CD14-positive monocyte (primary cell): Measurements from ENCODE around the gene CAPNS2. TPM values are rescaled to one million over a fixed set of nuclear protein-coding genes. Genes with fewer than 3 reads are reported as not detected.
A peak's percentile ranks its signal among the peaks of the same experiment; 100 is the strongest.

Experiments used
- DNase-seq, 3 donors: peaks; one replicate each; pipeline ENCODE4 v3.0.0-alpha.2; 2011 to 2022
- H2AFZ ChIP-seq: 2 replicates; pipeline ENCODE4 v1.6.0; 2012; ENCODE audit warnings: mild to moderate bottlenecking, low read depth, low read length, inconsistent platforms; ENCODE audit not compliant: insufficient read depth, poor library complexity, severe bottlenecking
- H3K27ac ChIP-seq, 2 donors: 1 replicate in 1 of 2; 2 replicates in 1 of 2; pipeline ENCODE4 v1.5.1; 2012 to 2013; ENCODE audit warnings: low read length in 2 of 2, control low read depth in 1 of 2, inconsistent platforms in 1 of 2, low read depth in 1 of 2, mild to moderate bottlenecking in 1 of 2
- H3K27me3 ChIP-seq, 2 donors: one replicate each; pipeline versions ENCODE4 v1.6.0 to v1.6.1; 2011 to 2013; ENCODE audit warnings: low read length in 2 of 2; ENCODE audit not compliant: control insufficient read depth in 2 of 2, insufficient read depth in 2 of 2
- H3K36me3 ChIP-seq, 2 donors: replicated peaks in 1 of 2; 1 replicate in 1 of 2; 2 replicates in 1 of 2; pipeline versions ENCODE4 v1.5.1 to v1.6.1; 2012 to 2013; ENCODE audit warnings: low read length in 2 of 2, control low read depth in 1 of 2, inconsistent platforms in 1 of 2, mild to moderate bottlenecking in 1 of 2; ENCODE audit not compliant: insufficient read depth in 2 of 2, control insufficient read depth in 1 of 2
- H3K4me1 ChIP-seq, 2 donors: 1 replicate in 1 of 2; 2 replicates in 1 of 2; pipeline versions ENCODE4 v1.5.1 to v1.6.1; 2012 to 2013; ENCODE audit warnings: low read length in 2 of 2, control low read depth in 1 of 2, inconsistent platforms in 1 of 2, mild to moderate bottlenecking in 1 of 2, moderate library complexity in 1 of 2; ENCODE audit not compliant: insufficient read depth in 2 of 2, control insufficient read depth in 1 of 2
- H3K4me2 ChIP-seq: replicated peaks from 2 replicates; pipeline ENCODE3; 2012; ENCODE audit warnings: low read length, moderate library complexity, mild to moderate bottlenecking; ENCODE audit not compliant: poor library complexity, severe bottlenecking; ENCODE audit errors: extremely low read depth
- H3K4me3 ChIP-seq, 3 experiments: fragments of 200-600 bp in 1 of 3; sonication (generic) in 1 of 3; replicated peaks in 1 of 3; 1 replicate in 2 of 3; 2 replicates in 1 of 3; pipeline ENCODE4 v1.5.1; 2011 to 2013; ENCODE audit warnings: low read length in 3 of 3, mild to moderate bottlenecking in 3 of 3, control low read depth in 2 of 3, low read depth in 2 of 3, inconsistent platforms in 1 of 3, moderate library complexity in 1 of 3
- H3K79me2 ChIP-seq: 2 replicates; pipeline ENCODE4 v1.6.0; 2012; ENCODE audit warnings: mild to moderate bottlenecking, control low read depth, inconsistent platforms, low read length, moderate library complexity; ENCODE audit not compliant: insufficient read depth
- H3K9ac ChIP-seq: 2 replicates; pipeline ENCODE4 v1.6.0; 2017; ENCODE audit warnings: low read length, mild to moderate bottlenecking; ENCODE audit not compliant: insufficient read depth, poor library complexity, severe bottlenecking
- H3K9me3 ChIP-seq, 2 donors: replicated peaks in 1 of 2; 1 replicate in 1 of 2; 2 replicates in 1 of 2; pipeline versions ENCODE4 v1.5.1 to v1.6.1; 2012 to 2013; ENCODE audit warnings: low read length in 2 of 2, control low read depth in 1 of 2; ENCODE audit not compliant: control insufficient read depth in 1 of 2, insufficient read depth in 1 of 2
- H4K20me1 ChIP-seq: 2 replicates; pipeline ENCODE4 v1.6.0; 2012; ENCODE audit warnings: mild to moderate bottlenecking, low read length, control low read depth, moderate library complexity; ENCODE audit not compliant: insufficient read depth
- H3K27ac Mint-ChIP-seq, 7 donors: one replicate each; pipeline ENCODE4 v1.8.0; 2020; ENCODE audit warnings: mild to moderate bottlenecking in 7 of 7, mixed read lengths in 7 of 7, moderate library complexity in 6 of 7, inconsistent platforms in 2 of 7
- H3K27me3 Mint-ChIP-seq, 3 donors: one replicate each; pipeline ENCODE4 v1.8.0; 2021 to 2022; ENCODE audit warnings: low read depth in 3 of 3, mild to moderate bottlenecking in 3 of 3, mixed read lengths in 3 of 3, moderate library complexity in 3 of 3, inconsistent platforms in 1 of 3
- H3K36me3 Mint-ChIP-seq, 2 donors: one replicate each; pipeline ENCODE4 v1.8.0; 2020; ENCODE audit warnings: mixed read lengths in 2 of 2, inconsistent platforms in 1 of 2, mild to moderate bottlenecking in 1 of 2
- H3K4me1 Mint-ChIP-seq: one replicate; pipeline ENCODE4 v1.8.0; 2020; ENCODE audit warnings: mild to moderate bottlenecking, mixed read lengths
- H3K4me3 Mint-ChIP-seq, 2 donors: one replicate each; pipeline ENCODE4 v1.8.0; 2020; ENCODE audit warnings: mild to moderate bottlenecking in 2 of 2, mixed read lengths in 2 of 2, moderate library complexity in 1 of 2
- H3K9me3 Mint-ChIP-seq, 7 donors: one replicate each; pipeline ENCODE4 v1.8.0; 2020 to 2022; ENCODE audit warnings: mixed read lengths in 7 of 7, mild to moderate bottlenecking in 6 of 7, moderate library complexity in 6 of 7, inconsistent platforms in 2 of 7
- WGBS: methylation state at CpG from one replicate; pipeline ENCODE4 v1.1.5; 2013; ENCODE audit warnings: missing lambda C conversion rate; ENCODE audit not compliant: insufficient coverage; 5-methylcytosine and 5-hydroxymethylcytosine counted together
- intact Hi-C, 2 donors: fragments of 100-400 bp; cut with micrococcal nuclease; formaldehyde crosslinking; loops; one replicate each; pipeline versions ENCODE4 v1.15.0 to v1.15.1; 2023
- polyA plus RNA-seq, 3 donors: library from polyadenylated mRNA; depleted of rRNA in 1 of 3; unstranded in 2 of 3; stranded (reverse) in 1 of 3; fragments of 300-500 nt in 2 of 3; fragments of >200 nt in 1 of 3; fragmentation: Illumina TruSeq in 2 of 3; gene quantifications; 1 replicate in 2 of 3; 2 replicates in 1 of 3; pipeline ENCODE4 v1.2.3, GENCODE V29; 2012 to 2021
- TF ChIP-seq, protein P1 (sequence below): fragments of 200-600 bp; IDR thresholded peaks from one replicate; pipeline ENCODE4 v1.8.0; 2022; ENCODE audit warnings: antibody characterized with exemption, mild to moderate bottlenecking

The CAPNS2 gene
- polyA plus RNA-seq, 3 donors, result 0.17 to 0.35 TPM; not detected in 1

GRCh38 chr16:55563797-55564196, 2.7 kb upstream of the CAPNS2 start:
- H3K9me3 Mint-ChIP-seq, result no peaks in the 10 kb centered on the region
- H3K27ac Mint-ChIP-seq, result no peak overlapping the region
- peaks cover 31 to 32% of the 10 kb centered on the region in 2 donors for H3K36me3 Mint-ChIP-seq
- intact Hi-C loops, result no loop called here
- H3K27me3 Mint-ChIP-seq, result no peaks in the 10 kb centered on the region
- TF ChIP-seq, protein P1, sequence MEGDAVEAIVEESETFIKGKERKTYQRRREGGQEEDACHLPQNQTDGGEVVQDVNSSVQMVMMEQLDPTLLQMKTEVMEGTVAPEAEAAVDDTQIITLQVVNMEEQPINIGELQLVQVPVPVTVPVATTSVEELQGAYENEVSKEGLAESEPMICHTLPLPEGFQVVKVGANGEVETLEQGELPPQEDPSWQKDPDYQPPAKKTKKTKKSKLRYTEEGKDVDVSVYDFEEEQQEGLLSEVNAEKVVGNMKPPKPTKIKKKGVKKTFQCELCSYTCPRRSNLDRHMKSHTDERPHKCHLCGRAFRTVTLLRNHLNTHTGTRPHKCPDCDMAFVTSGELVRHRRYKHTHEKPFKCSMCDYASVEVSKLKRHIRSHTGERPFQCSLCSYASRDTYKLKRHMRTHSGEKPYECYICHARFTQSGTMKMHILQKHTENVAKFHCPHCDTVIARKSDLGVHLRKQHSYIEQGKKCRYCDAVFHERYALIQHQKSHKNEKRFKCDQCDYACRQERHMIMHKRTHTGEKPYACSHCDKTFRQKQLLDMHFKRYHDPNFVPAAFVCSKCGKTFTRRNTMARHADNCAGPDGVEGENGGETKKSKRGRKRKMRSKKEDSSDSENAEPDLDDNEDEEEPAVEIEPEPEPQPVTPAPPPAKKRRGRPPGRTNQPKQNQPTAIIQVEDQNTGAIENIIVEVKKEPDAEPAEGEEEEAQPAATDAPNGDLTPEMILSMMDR, result no peak
- Histone ChIP-seq H3K27ac (no peak overlapping the region), H3K79me2 (peaks cover 5% of the 10 kb centered on the region), H4K20me1 (peaks cover 3% of the 10 kb centered on the region), H3K9ac (no peak overlapping the region), H2AFZ (no peak overlapping the region), H3K4me1 (peaks cover 37 to 47% of the 10 kb centered on the region in 2 donors), H3K9me3 (no peaks in the 10 kb centered on the region), H3K4me2 (no peak overlapping the region), H3K4me3 (no peak overlapping the region), H3K36me3 (peaks cover 6 to 35% of the 10 kb centered on the region in 2 donors), H3K27me3 (no peaks in the 10 kb centered on the region)
- H3K4me1 Mint-ChIP-seq, result peaks cover 54% of the 10 kb centered on the region
- no CpG with 5 or more reads among the region's 2 CpGs for WGBS
- no peak for DNase-seq
- no peak overlapping the region for H3K4me3 Mint-ChIP-seq

DNA sequence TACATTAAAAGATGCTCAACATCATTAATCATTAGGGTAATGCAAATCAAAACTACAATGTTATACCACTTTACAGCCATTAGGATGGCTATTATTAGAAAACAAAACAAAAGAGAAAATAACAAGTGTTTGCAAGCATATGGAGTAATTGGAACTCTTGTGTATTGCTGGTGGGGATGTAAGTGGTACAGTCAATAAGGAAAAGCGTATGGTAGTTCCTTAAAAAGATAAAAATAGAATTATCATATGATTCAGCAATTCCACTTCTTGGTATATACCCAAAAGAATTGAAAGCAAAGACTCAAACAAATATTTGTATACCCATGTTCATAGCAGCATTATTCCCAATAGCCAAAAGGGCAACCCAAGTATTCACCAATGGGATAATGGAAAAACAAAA, 1.4 kb upstream of the CAPNS2 start:
- H4K20me1 ChIP-seq, result peaks cover 3% of the 10 kb centered on the region
- TF ChIP-seq, protein P1, result no peak
- H3K4me1 Mint-ChIP-seq, result peaks cover 62% of the 10 kb centered on the region
- peaks cover 29% of the 10 kb centered on the region in 2 donors for H3K36me3 Mint-ChIP-seq
- peaks cover 5% of the 10 kb centered on the region for H3K79me2 ChIP-seq
- peak overlapping the region; percentile 26 for H3K4me2 ChIP-seq
- H3K27me3 ChIP-seq, result no peaks in the 10 kb centered on the region
- H2AFZ ChIP-seq, result no peak overlapping the region
- H3K27me3 Mint-ChIP-seq, result no peaks in the 10 kb centered on the region
- no peak overlapping the region for H3K4me3 Mint-ChIP-seq
- H3K27ac Mint-ChIP-seq, result peak overlapping the region in 6 of 7 donors; percentile 26 to 76 (median 56)
- peak overlapping the region in 1 of 2 donors; percentile 39 for H3K27ac ChIP-seq
- no CpG with 5 or more reads among the region's 1 CpG for WGBS
- no peak overlapping the region for H3K9ac ChIP-seq
- H3K4me3 ChIP-seq, result peak overlapping the region in 1 of 3 experiments; percentile 16
- intact Hi-C loops, result no loop called here
- peaks cover 44 to 55% of the 10 kb centered on the region in 2 donors for H3K4me1 ChIP-seq
- H3K36me3 ChIP-seq, result peaks cover 6 to 28% of the 10 kb centered on the region in 2 donors
- no peaks in the 10 kb centered on the region for H3K9me3 Mint-ChIP-seq
- no peaks in the 10 kb centered on the region for H3K9me3 ChIP-seq
- DNase-seq, result peak in 2 of 3 donors; percentile 12 to 20
